Thymus (tissue), 11 donors: Measurements from ENCODE around the gene FAM227A. TPM values are rescaled to one million over a fixed set of nuclear protein-coding genes. Genes with fewer than 3 reads are reported as not detected.
A peak's percentile ranks its signal among the peaks of the same experiment; 100 is the strongest.
"Not testable (repeated sequence)": the region's sequence is repeated elsewhere in the genome, so short reads cannot be mapped to it uniquely, and the experiment has no call there.

Experiments used
- DNase-seq, 9 donors: peaks; one replicate each; pipeline ENCODE4 v3.0.0-alpha.2; 2013; ENCODE audit warnings: low spot score in 9 of 9, low read depth in 6 of 9, missing footprints in 1 of 9
- H3K27ac ChIP-seq, 2 donors: one replicate each; pipeline ENCODE4 v1.5.1; 2013; ENCODE audit warnings: control low read depth in 1 of 2, low read depth in 1 of 2, low read length in 1 of 2, mild to moderate bottlenecking in 1 of 2, moderate library complexity in 1 of 2
- H3K27me3 ChIP-seq, 2 donors: one replicate each; pipeline ENCODE4 v1.5.1; 2013; ENCODE audit warnings: low read length in 1 of 2; ENCODE audit not compliant: control insufficient read depth in 2 of 2, insufficient read depth in 1 of 2
- H3K36me3 ChIP-seq, 2 donors: one replicate each; pipeline ENCODE4 v1.5.1; 2013; ENCODE audit warnings: low read length in 1 of 2, mild to moderate bottlenecking in 1 of 2, moderate library complexity in 1 of 2; ENCODE audit not compliant: control insufficient read depth in 2 of 2, insufficient read depth in 2 of 2
- H3K4me1 ChIP-seq, 2 donors: one replicate each; pipeline ENCODE4 v1.5.1; 2013; ENCODE audit warnings: low read length in 2 of 2; ENCODE audit not compliant: control insufficient read depth in 2 of 2, insufficient read depth in 2 of 2
- H3K4me3 ChIP-seq, 2 donors: one replicate each; pipeline ENCODE4 v1.5.1; 2013; ENCODE audit warnings: low read length in 2 of 2, control low read depth in 1 of 2, mild to moderate bottlenecking in 1 of 2
- H3K9me3 ChIP-seq, 2 donors: one replicate each; pipeline ENCODE4 v1.5.1; 2013; ENCODE audit warnings: low read length in 1 of 2, mild to moderate bottlenecking in 1 of 2; ENCODE audit not compliant: control insufficient read depth in 2 of 2, insufficient read depth in 1 of 2
- WGBS: extraction: QIAGEN DNeasy Blood & Tissue Kit; methylation state at CpG from one replicate; pipeline ENCODE4 v1.1.7; 2013; 5-methylcytosine and 5-hydroxymethylcytosine counted together
- polyA plus RNA-seq: library from polyadenylated mRNA; stranded (reverse); fragments of 200-250 nt; gene quantifications from one replicate; pipeline ENCODE4 v1.2.3, GENCODE V29; 2013
- total RNA-seq: library from RNA; stranded (reverse); fragments of 120-200 nt; gene quantifications from one replicate; pipeline ENCODE4 v1.2.4, GENCODE V29; 2013
- donor health status: healthy.

FAM227A gene
- total and polyA plus RNA-seq, 2 donors: 0.66 to 0.73 TPM

GRCh38 chr22:38645430-38645829, 10.8 kb downstream of the FAM227A start:
- WGBS: 94% methylated on average over 6 of the region's 6 CpGs
- Histone ChIP-seq H3K27me3 (no peaks in the 10 kb centered on the region), H3K4me3 (no peak overlapping the region), H3K9me3 (no peaks in the 10 kb centered on the region), H3K4me1 (no peaks in the 10 kb centered on the region), H3K27ac (no peak overlapping the region), H3K36me3 (no peaks in the 10 kb centered on the region)
- DNase-seq: no peak

GRCh38 chr22:38644245-38644644, 11.9 kb downstream of the FAM227A start:
- H3K27me3 ChIP-seq, H3K4me3 ChIP-seq, H3K36me3 ChIP-seq, DNase-seq, H3K4me1 ChIP-seq, H3K27ac ChIP-seq, H3K9me3 ChIP-seq: not testable (repeated sequence)
- WGBS: 97% methylated on average over 5 of the region's 5 CpGs

GRCh38 chr22:38641476-38642040, 14.6 kb downstream of the FAM227A start:
- H3K27ac ChIP-seq: no peak overlapping the region
- H3K9me3 ChIP-seq: no peaks in the 10 kb centered on the region
- WGBS: 96% methylated on average over 13 of the region's 13 CpGs
- DNase-seq: no peak
- H3K4me3 ChIP-seq: no peak overlapping the region
- H3K4me1 ChIP-seq: no peaks in the 10 kb centered on the region
- H3K27me3 ChIP-seq: no peaks in the 10 kb centered on the region
- no peaks in the 10 kb centered on the region for H3K36me3 ChIP-seq

GRCh38 chr22:38638728-38639127, 17.5 kb downstream of the FAM227A start:
- no peaks in the 10 kb centered on the region for H3K4me1 ChIP-seq
- no peaks in the 10 kb centered on the region for H3K36me3 ChIP-seq
- H3K27ac ChIP-seq: no peak overlapping the region
- no peaks in the 10 kb centered on the region for H3K27me3 ChIP-seq
- no peak overlapping the region for H3K4me3 ChIP-seq
- WGBS: 96% methylated on average over 3 of the region's 3 CpGs
- DNase-seq: no peak
- H3K9me3 ChIP-seq: no peaks in the 10 kb centered on the region

- Histone ChIP-seq H3K9me3 (no peaks in the 10 kb centered on the region), H3K4me1 (no peaks in the 10 kb centered on the region), H3K4me3 (no peak overlapping the region), H3K36me3 (no peaks in the 10 kb centered on the region), H3K27ac (no peak overlapping the region), H3K27me3 (no peaks in the 10 kb centered on the region)
- DNase-seq: no peak
- WGBS: 100% methylated on average over 2 of the region's 2 CpGs
Observed at GRCh38 chr22:38638216-38638615, 18.0 kb downstream of the FAM227A start.

GRCh38 chr22:38632528-38632927, 23.7 kb downstream of the FAM227A start:
- DNase-seq: no peak
- H3K36me3 ChIP-seq: no peaks in the 10 kb centered on the region
- no peaks in the 10 kb centered on the region for H3K9me3 ChIP-seq
- no peaks in the 10 kb centered on the region for H3K27me3 ChIP-seq
- no peak overlapping the region for H3K4me3 ChIP-seq
- peaks cover 0 to 4% of the 10 kb centered on the region in 2 donors for H3K4me1 ChIP-seq
- no peak overlapping the region for H3K27ac ChIP-seq
- 97% methylated on average over 3 of the region's 3 CpGs for WGBS

GRCh38 chr22:38631724-38632123, 24.5 kb downstream of the FAM227A start:
- DNase-seq: peak in 2 of 9 donors; percentile 23 to 38
- Histone ChIP-seq H3K4me1 (peaks cover 0 to 4% of the 10 kb centered on the region in 2 donors), H3K27ac (no peak overlapping the region), H3K9me3 (no peaks in the 10 kb centered on the region), H3K36me3 (no peaks in the 10 kb centered on the region), H3K27me3 (no peaks in the 10 kb centered on the region), H3K4me3 (no peak overlapping the region)
- 54% methylated on average over 9 of the region's 9 CpGs for WGBS

GRCh38 chr22:38629108-38629507, 27.1 kb downstream of the FAM227A start:
- no peaks in the 10 kb centered on the region for H3K27me3 ChIP-seq
- no peak overlapping the region for H3K4me3 ChIP-seq
- no peak for DNase-seq
- WGBS: 98% methylated on average over 4 of the region's 4 CpGs
- H3K4me1 ChIP-seq: peaks cover 0 to 4% of the 10 kb centered on the region in 2 donors
- H3K36me3 ChIP-seq: no peaks in the 10 kb centered on the region
- no peaks in the 10 kb centered on the region for H3K9me3 ChIP-seq
- no peak overlapping the region for H3K27ac ChIP-seq

GRCh38 chr22:38628444-38628843, 27.7 kb downstream of the FAM227A start:
- no peaks in the 10 kb centered on the region for H3K9me3 ChIP-seq
- WGBS: 97% methylated on average over 5 of the region's 5 CpGs
- H3K4me1 ChIP-seq: peaks cover 0 to 4% of the 10 kb centered on the region in 2 donors
- no peak overlapping the region for H3K4me3 ChIP-seq
- no peak for DNase-seq
- H3K27me3 ChIP-seq: no peaks in the 10 kb centered on the region
- no peaks in the 10 kb centered on the region for H3K36me3 ChIP-seq
- H3K27ac ChIP-seq: no peak overlapping the region

GRCh38 chr22:38623351-38623750, 32.8 kb downstream of the FAM227A start:
- Histone ChIP-seq H3K27me3 (no peaks in the 10 kb centered on the region), H3K4me3 (no peak overlapping the region), H3K36me3 (no peaks in the 10 kb centered on the region), H3K9me3 (no peaks in the 10 kb centered on the region), H3K27ac (no peak overlapping the region), H3K4me1 (no peaks in the 10 kb centered on the region)
- WGBS: 86% methylated on average over 4 of the region's 4 CpGs
- DNase-seq: no peak
